KBM-7 (cell line): ENCODE measurements around the gene CACNG1.
"Not testable (repeated sequence)": the region's sequence is repeated elsewhere in the genome, so short reads cannot be mapped to it uniquely, and the experiment has no call there.

Experiments used
- DNase-seq: peaks from one replicate; pipeline ENCODE4 v3.0.0-alpha.2; 2015
- in situ Hi-C: fragments of 300-500 bp; cut with MboI; formaldehyde crosslinking; loops from 2 replicates; pipeline ENCODE4 v1.14.3; 2020; ENCODE audit warnings: low sequenced_read_pairs, low pct_unique_long_range_greater_than_20kb, mixed read lengths

Gene CACNG1

GRCh38 chr17:67068999-67069398 is 24.6 kb downstream of the CACNG1 start:
- DNase-seq = no peak
- in situ Hi-C loops = no loop called here

- DNase-seq = no peak
- in situ Hi-C loops = no loop called here
These were observed 25.3 kb downstream of the CACNG1 start for GRCh38 chr17:67069603-67070136.

GRCh38 chr17:67071595-67071994 is 27.2 kb downstream of the CACNG1 start:
- no peak for DNase-seq
- in situ Hi-C loops = no loop called here

GRCh38 chr17:67072885-67073284 is 28.5 kb downstream of the CACNG1 start:
- in situ Hi-C loops = no loop called here
- no peak for DNase-seq

GRCh38 chr17:67074781-67075180 is 30.4 kb downstream of the CACNG1 start:
- in situ Hi-C loops = no loop called here
- no peak for DNase-seq

GRCh38 chr17:67076290-67076689 is 31.9 kb downstream of the CACNG1 start:
- DNase-seq = no peak
- in situ Hi-C loops = no loop called here

GRCh38 chr17:67078292-67078691 is 33.9 kb downstream of the CACNG1 start:
- in situ Hi-C loops = no loop called here
- DNase-seq = no peak

- in situ Hi-C loops = no loop called here
- no peak for DNase-seq
These were observed 35.1 kb downstream of the CACNG1 start for GRCh38 chr17:67079491-67079890.

GRCh38 chr17:67080804-67081203 is 36.5 kb downstream of the CACNG1 start:
- DNase-seq = no peak
- in situ Hi-C loops = no loop called here

GRCh38 chr17:67082107-67082506 is 37.8 kb downstream of the CACNG1 start:
- no peak for DNase-seq
- in situ Hi-C loops = no loop called here

GRCh38 chr17:67085406-67085805 is 41.1 kb downstream of the CACNG1 start:
- in situ Hi-C loops = no loop called here
- DNase-seq = no peak

- in situ Hi-C loops = no loop called here
- DNase-seq = no peak
These were observed 44.3 kb downstream of the CACNG1 start for GRCh38 chr17:67088639-67089038.

- in situ Hi-C loops = no loop called here
- DNase-seq = no peak
These were observed 46.0 kb downstream of the CACNG1 start for GRCh38 chr17:67090341-67090740.

GRCh38 chr17:67092291-67092690 is 47.9 kb downstream of the CACNG1 start:
- in situ Hi-C loops = no loop called here
- DNase-seq = no peak

- DNase-seq, in situ Hi-C loops: not testable (repeated sequence)
These were observed 48.4 kb downstream of the CACNG1 start for GRCh38 chr17:67092710-67093109.

GRCh38 chr17:67093348-67093747 is 49.0 kb downstream of the CACNG1 start:
- in situ Hi-C loops = no loop called here

GRCh38 chr17:67095291-67095690 is 50.9 kb downstream of the CACNG1 start:
- in situ Hi-C loops, DNase-seq: not testable (repeated sequence)

More at GRCh38 chr17:67093348-67093747, 49.0 kb downstream of the CACNG1 start:
- no peak for DNase-seq

GRCh38 chr17:67095803-67096202 is 51.4 kb downstream of the CACNG1 start:
- in situ Hi-C loops = no loop called here
- no peak for DNase-seq

GRCh38 chr17:67096609-67097008 is 52.3 kb downstream of the CACNG1 start:
- in situ Hi-C loops = no loop called here
- no peak for DNase-seq

- no peak for DNase-seq
- in situ Hi-C loops = no loop called here
These were observed 53.7 kb downstream of the CACNG1 start for GRCh38 chr17:67098006-67098405.

- DNase-seq, in situ Hi-C loops: not testable (repeated sequence)
These were observed 60.3 kb downstream of the CACNG1 start for GRCh38 chr17:67104641-67105040.

GRCh38 chr17:67105213-67105612 is 60.9 kb downstream of the CACNG1 start:
- DNase-seq = no peak
- in situ Hi-C loops = no loop called here
